ENCODE results near the gene ZMYND8.
"Not testable (repeated sequence)": the region's sequence is repeated elsewhere in the genome, so short reads cannot be mapped to it uniquely, and the experiment has no call there.

DNA sequence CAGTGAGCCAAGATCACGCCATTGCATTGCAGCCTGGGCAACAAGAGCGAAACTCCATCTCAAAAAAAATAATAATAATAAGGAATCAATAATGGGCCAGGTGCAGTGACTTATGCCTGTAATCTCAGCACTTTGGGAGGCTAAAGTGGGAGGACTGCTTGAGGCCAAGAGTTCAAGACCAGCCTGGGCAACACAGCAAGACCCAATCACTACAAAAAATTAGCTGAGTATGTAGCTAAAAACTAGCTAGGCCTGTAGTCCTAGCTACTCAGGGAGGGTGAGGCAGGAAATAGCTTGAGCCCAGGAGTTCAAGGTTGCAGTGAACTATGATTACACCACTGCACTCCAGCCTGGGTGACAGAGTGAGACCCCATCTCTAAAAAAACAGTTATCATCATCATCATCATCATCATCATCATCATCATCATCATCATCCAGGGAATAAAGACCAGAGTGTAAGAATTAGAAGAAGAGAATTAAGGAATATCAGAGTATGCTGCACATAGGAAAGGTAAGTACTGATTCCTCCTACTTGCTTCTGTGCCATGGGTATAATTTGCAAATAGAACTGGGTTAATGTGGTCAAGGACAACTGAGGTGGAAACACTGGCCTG, 95.2 kb downstream of the ZMYND8 start:
- TF ChIP-seq POLR2A, POLR2AphosphoS5, SPI1, TAF1 (IDR thresholded peaks at IDR 0.05; ENCODE audit: low read depth, low read length): not testable (repeated sequence)
